ENCODE results near the gene ALOX5AP. TPM values are rescaled to one million over a fixed set of nuclear protein-coding genes. Genes with fewer than 3 reads are reported as not detected.

Gene ALOX5AP
- total and polyA plus RNA-seq, 9 of the 15 experiments (the other 6 are each of a cell fraction or from before 2014, with no cell fraction given) = 0.31 TPM; not detected in 8

DNA sequence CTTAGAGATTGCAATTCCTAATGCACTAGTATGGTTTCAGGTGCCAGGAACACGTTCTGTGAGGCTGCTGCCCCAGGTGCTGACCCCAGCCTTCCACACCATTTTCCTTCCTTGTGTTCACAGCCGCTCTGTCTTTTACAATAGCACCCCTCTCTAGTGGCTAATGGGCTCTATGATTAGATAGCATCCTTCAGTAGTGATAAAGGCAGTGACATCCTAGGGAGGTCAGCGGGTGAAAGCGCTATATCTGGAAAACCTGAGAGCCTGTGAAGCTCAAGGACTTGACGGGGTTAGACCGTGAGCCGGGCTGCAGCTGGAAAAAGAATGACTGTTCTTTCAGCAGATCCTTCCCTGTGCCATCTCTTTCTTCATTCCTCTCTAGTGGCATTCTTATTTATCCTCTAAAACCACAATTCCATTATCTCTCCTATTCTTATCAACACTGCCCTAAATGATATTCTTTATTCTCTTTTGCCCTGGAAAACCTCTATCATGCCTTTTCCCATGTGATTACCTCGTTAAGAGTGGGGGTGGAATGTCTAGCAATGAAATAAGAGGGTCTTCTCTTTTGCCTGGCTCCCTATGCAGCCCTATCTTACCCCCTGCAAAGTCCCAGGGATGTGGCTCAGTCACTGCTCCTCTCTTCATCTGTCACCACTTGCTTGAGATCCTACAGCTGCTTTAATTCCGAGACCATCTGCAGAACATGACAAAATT is 21.8 kb downstream of the ALOX5AP start:
- Histone ChIP-seq H3K4me1 (replicated peaks in 1 of 2; ENCODE audit: control insufficient read depth in 2 of 2, insufficient read depth in 2 of 2, low read length in 2 of 2) (no peaks in the 10 kb centered on the region), H3K27ac (ENCODE audit: extremely low read depth, low read depth, low read length) (no peak overlapping the region), H3K27me3 (ENCODE audit: control insufficient read depth in 2 of 2, insufficient read depth in 2 of 2, low read length in 2 of 2) (peaks cover 2 to 14% of the 10 kb centered on the region in 2 experiments), H3K9ac (ENCODE audit: insufficient read depth in 1 of 2, low read depth in 2 of 2, low read length in 2 of 2) (no peak overlapping the region), H4K20me1 (replicated peaks; ENCODE audit: control insufficient read depth, insufficient read depth, low read length) (no peaks in the 10 kb centered on the region; the same call in 1 of the 2 replicates), H3K4me2 (ENCODE audit: insufficient read depth, low read length) (no peak overlapping the region), H3K9me1 (ENCODE audit: control insufficient read depth, insufficient read depth, low read length) (no peaks in the 10 kb centered on the region), H3K9me3 (replicated peaks; ENCODE audit: control insufficient read depth, insufficient read depth, low read depth, low read length) (no peaks in the 10 kb centered on the region), H3K79me2 (ENCODE audit: control insufficient read depth, insufficient read depth, low read length) (no peaks in the 10 kb centered on the region), H3K4me3 (no peak overlapping the region), H2AFZ (ENCODE audit: low read depth, low read length) (no peak overlapping the region), H3K36me3 (ENCODE audit: control insufficient read depth, insufficient read depth, low read length) (no peaks in the 10 kb centered on the region)
- BruUV-seq (replicated peaks) = no TSS peak
- FAIRE-seq = no peak
- CTCF ChIA-PET (ENCODE audit: low intra/inter-chr PET ratio) = interaction anchor here (0.7 kb wide), 1 partner anchor 71 kb away, joined by 4 read pairs; no protein-coding TSS in a partner anchor
- WGBS (ENCODE audit: insufficient coverage, low coverage, missing lambda C conversion rate) = 0% methylated on average over 6 of the region's 9 CpGs
- in situ Hi-C loops (cut with MboI) = no loop called here
- DNase-seq (ENCODE audit: extremely low read depth in 1 of 4, low spot score in 3 of 4) = no peak
- POLR2A ChIA-PET = no interaction called here
- intact Hi-C loops (cut with micrococcal nuclease) = no loop called here
- no peak for ATAC-seq
- TF ChIP-seq GTF2F1 (IDR thresholded peaks at IDR 0.05; ENCODE audit: low read depth, low read length) (no peak), CBFA2T2 (conservative IDR thresholded peaks at IDR 0.05) (no peak), ZSCAN29 (IDR thresholded peaks at IDR 0.05) (no peak), STAG1 (CRISPR knock-in tag; IDR thresholded peaks at IDR 0.05; ENCODE audit: borderline replicate concordance) (no peak), SMAD3 (CRISPR knock-in tag; conservative IDR thresholded peaks at IDR 0.05) (no peak), ZNF764 (CRISPR knock-in tag; IDR thresholded peaks at IDR 0.05; ENCODE audit: low read depth) (no peak), ZNF224 (CRISPR knock-in tag; IDR thresholded peaks at IDR 0.05) (no peak), FOSL1 (tag; conservative IDR thresholded peaks at IDR 0.05) (no peak), ERF (CRISPR knock-in tag; IDR thresholded peaks at IDR 0.05) (no peak), MTA3 (IDR thresholded peaks at IDR 0.05; ENCODE audit: borderline replicate concordance) (no peak), POLR2AphosphoS2 (IDR thresholded peaks at IDR 0.05; ENCODE audit: low read length) (no peak), TARDBP (IDR thresholded peaks at IDR 0.05) (no peak), ZNF197 (CRISPR knock-in tag; IDR thresholded peaks at IDR 0.05; ENCODE audit: low read depth) (no peak), SIN3B (IDR thresholded peaks at IDR 0.05; ENCODE audit: low read depth) (no peak), ADNP (tag; IDR thresholded peaks at IDR 0.05) (no peak)
- TF ChIP-seq, protein P1, sequence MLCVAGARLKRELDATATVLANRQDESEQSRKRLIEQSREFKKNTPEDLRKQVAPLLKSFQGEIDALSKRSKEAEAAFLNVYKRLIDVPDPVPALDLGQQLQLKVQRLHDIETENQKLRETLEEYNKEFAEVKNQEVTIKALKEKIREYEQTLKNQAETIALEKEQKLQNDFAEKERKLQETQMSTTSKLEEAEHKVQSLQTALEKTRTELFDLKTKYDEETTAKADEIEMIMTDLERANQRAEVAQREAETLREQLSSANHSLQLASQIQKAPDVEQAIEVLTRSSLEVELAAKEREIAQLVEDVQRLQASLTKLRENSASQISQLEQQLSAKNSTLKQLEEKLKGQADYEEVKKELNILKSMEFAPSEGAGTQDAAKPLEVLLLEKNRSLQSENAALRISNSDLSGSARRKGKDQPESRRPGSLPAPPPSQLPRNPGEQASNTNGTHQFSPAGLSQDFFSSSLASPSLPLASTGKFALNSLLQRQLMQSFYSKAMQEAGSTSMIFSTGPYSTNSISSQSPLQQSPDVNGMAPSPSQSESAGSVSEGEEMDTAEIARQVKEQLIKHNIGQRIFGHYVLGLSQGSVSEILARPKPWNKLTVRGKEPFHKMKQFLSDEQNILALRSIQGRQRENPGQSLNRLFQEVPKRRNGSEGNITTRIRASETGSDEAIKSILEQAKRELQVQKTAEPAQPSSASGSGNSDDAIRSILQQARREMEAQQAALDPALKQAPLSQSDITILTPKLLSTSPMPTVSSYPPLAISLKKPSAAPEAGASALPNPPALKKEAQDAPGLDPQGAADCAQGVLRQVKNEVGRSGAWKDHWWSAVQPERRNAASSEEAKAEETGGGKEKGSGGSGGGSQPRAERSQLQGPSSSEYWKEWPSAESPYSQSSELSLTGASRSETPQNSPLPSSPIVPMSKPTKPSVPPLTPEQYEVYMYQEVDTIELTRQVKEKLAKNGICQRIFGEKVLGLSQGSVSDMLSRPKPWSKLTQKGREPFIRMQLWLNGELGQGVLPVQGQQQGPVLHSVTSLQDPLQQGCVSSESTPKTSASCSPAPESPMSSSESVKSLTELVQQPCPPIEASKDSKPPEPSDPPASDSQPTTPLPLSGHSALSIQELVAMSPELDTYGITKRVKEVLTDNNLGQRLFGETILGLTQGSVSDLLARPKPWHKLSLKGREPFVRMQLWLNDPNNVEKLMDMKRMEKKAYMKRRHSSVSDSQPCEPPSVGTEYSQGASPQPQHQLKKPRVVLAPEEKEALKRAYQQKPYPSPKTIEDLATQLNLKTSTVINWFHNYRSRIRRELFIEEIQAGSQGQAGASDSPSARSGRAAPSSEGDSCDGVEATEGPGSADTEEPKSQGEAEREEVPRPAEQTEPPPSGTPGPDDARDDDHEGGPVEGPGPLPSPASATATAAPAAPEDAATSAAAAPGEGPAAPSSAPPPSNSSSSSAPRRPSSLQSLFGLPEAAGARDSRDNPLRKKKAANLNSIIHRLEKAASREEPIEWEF (CRISPR knock-in tag; IDR thresholded peaks at IDR 0.05) = no peak
- TF ChIP-seq, protein P2, sequence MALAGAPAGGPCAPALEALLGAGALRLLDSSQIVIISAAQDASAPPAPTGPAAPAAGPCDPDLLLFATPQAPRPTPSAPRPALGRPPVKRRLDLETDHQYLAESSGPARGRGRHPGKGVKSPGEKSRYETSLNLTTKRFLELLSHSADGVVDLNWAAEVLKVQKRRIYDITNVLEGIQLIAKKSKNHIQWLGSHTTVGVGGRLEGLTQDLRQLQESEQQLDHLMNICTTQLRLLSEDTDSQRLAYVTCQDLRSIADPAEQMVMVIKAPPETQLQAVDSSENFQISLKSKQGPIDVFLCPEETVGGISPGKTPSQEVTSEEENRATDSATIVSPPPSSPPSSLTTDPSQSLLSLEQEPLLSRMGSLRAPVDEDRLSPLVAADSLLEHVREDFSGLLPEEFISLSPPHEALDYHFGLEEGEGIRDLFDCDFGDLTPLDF (CRISPR knock-in tag; IDR thresholded peaks at IDR 0.05) = no peak

All from K562 (cell line).